Motor neuron (in vitro differentiated cells): ENCODE results near the gene KIN. TPM values are rescaled to one million over a fixed set of nuclear protein-coding genes. Genes with fewer than 3 reads are reported as not detected.

Source experiments
- ATAC-seq, 8 experiments: fragments of 200-7000 bp; cut with Tn5 transposase; replicated peaks in 6 of 8; 2 replicates each; pipeline ENCODE4 v1.8.0; 2021; ENCODE audit warnings: mild to moderate bottlenecking in 8 of 8, moderate library complexity in 8 of 8
- H3K27ac ChIP-seq, 2 donors: fragments of 250-450 bp; sonication (Bioruptor Pico); 2 replicates each; pipeline ENCODE4 v1.9.0; 2021; ENCODE audit warnings: antibody characterized with exemption in 2 of 2, mild to moderate bottlenecking in 2 of 2, moderate library complexity in 1 of 2
- H3K4me1 ChIP-seq, 2 donors: fragments of 250-450 bp; sonication (Bioruptor Pico); replicated peaks in 1 of 2; 2 replicates each; pipeline ENCODE4 v1.6.1; 2021; ENCODE audit warnings: antibody characterized with exemption in 2 of 2, mild to moderate bottlenecking in 2 of 2, moderate library complexity in 1 of 2
- H3K4me3 ChIP-seq, 5 donors: fragments of 250-450 bp; sonication (Bioruptor Pico); 2 replicates each; pipeline ENCODE4 v1.9.0; 2021; ENCODE audit warnings: antibody characterized with exemption in 5 of 5, mild to moderate bottlenecking in 5 of 5, moderate library complexity in 4 of 5
- WGBS, 10 experiments: fragments of 450-650 bp; shearing (Covaris generic); methylation state at CpG; one replicate each; pipeline ENCODE4 v1.0.0; 2022; 5-methylcytosine and 5-hydroxymethylcytosine counted together
- in situ Hi-C, 9 experiments: fragments of 400-800 bp; cut with MboI; loops; one replicate each; pipeline ENCODE4 v1.15.0; 2021; ENCODE audit warnings: low sequenced_read_pairs in 9 of 9, low pct_unique_long_range_greater_than_20kb in 2 of 9; ENCODE audit not compliant: unreplicated experiment in 9 of 9
- total RNA-seq, 8 experiments: library from RNA; unstranded; fragments of 300-600 nt; gene quantifications; 2 replicates each; pipeline versions ENCODE4 v1.2.3 to v1.2.4, GENCODE V29; 2022

The KIN gene
- total RNA-seq, 8 experiments from 2014 or later, result 4.7 to 13.3 (median 10.5) TPM

DNA sequence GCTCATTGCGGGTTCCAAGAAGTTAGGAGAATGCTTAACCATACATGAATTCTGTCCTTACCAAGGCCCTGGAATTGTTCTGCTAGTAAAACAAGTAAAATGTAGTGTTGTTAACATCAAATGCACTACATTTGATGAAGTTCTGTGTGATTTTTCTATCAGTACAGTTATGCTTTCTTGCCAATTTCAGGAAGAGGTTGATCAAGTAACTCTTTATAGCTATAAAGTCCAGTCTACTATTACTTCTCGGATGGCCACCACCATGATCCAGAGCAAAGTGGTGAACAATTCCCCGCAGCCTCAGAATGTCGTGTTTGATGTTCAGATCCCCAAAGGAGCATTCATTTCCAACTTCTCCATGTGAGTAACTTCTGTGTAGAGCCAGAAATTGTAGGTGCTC lies 79.0 kb downstream of the KIN start:
- ATAC-seq, result no peak
- in situ Hi-C loops, result no loop called here
- H3K4me3 ChIP-seq, result no peak overlapping the region
- no peaks in the 10 kb centered on the region for H3K4me1 ChIP-seq
- 0 to 100% (median 98%) methylated on average over 1 to 4 of the region's 4 CpGs; no CpG with 5 or more reads in 2 of the 10 experiments for WGBS, 10 experiments
- H3K27ac ChIP-seq, result no peak overlapping the region

DNA sequence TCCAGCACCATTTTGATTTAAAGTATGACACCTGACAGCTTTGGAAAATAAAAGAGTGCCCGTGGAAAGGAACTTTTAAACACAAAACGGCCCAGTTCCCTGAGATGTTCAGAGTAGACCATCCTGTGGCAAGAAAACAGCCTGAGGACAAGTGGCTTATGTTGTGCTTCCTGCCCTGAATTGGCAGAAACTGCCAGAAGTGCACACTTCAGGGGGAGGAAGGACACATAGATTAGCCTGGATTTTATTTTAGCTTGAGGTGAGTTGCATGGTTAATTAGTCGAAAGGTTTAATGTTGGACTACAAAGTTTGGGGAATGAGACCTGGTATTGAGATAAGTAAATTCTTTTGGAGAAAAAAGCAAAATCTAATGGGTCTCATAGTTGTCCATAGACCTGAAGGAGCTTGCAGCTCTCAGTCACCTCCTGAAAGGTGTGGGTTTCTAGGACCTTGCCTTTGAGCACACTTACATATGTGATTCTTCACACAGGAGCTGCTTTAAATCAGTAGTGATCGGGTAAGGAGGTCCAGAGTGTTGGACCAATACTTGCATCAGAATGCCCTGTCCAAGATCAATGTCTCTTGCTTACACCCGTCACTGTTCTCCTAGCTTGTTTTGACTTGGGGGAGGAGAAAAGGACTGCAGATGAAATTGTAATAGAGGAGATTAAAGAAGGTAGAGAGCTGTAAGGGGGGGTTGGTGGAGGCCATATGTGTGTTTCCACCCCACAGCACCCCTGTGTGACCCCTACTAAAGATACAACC lies 79.8 kb downstream of the KIN start:
- no peak for ATAC-seq
- 42 to 100% (median 90%) methylated on average over 2 to 5 of the region's 5 CpGs; no CpG with 5 or more reads in 1 of the 10 experiments for WGBS, 10 experiments
- Histone ChIP-seq H3K27ac (no peak overlapping the region), H3K4me3 (no peak overlapping the region), H3K4me1 (no peaks in the 10 kb centered on the region)
- in situ Hi-C loops, result no loop called here

DNA sequence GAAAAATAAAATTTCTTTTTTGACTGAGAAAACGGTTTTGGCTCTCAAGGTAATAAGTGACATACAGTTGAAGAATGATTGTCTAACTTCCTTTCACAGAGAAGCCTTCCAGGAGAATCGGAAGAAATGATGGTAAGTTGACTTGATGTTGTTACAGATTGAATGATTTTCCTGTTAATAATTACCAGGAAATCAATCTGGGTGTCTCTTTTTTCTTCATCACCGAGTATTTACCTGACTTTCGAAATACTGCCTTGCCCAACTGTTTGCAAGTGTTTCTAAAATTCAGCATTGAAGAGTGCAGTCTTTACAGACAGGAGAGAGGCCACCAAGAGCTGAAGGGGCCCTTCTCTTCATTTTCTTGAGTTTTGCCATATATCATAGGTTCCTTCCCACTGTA lies 80.7 kb downstream of the KIN start:
- no peaks in the 10 kb centered on the region for H3K4me1 ChIP-seq
- 5 to 69% (median 46%) methylated on average over 2 to 4 of the region's 4 CpGs for WGBS, 10 experiments
- in situ Hi-C loops, result no loop called here
- ATAC-seq, result no peak
- no peak overlapping the region for H3K27ac ChIP-seq
- H3K4me3 ChIP-seq, result no peak overlapping the region

DNA sequence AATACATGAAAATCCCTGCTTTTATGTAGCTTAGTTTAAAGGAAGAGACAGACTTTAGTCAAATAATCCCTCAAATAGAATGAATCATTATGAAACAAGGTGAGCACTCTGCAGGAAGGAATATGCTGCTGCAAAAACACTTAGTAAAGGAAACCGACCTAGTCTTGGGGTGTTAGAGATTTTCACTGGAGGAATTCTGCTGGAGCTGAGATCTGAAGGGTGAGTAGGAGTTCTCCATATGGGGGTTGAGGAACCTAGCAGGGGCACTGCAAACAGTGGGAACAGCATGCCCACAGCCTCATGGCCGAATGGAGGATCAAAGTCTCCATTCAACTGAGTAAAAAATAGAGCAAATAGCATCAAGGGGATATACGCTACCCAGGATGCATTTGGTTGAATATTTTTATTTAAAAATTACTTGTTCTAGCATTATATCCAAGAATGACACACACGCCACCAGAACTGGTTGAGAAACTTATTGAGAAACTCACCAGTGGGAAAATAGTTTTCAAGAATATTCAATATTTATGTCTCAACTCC lies 81.2 kb downstream of the KIN start:
- Histone ChIP-seq H3K4me3 (no peak overlapping the region), H3K4me1 (no peaks in the 10 kb centered on the region), H3K27ac (no peak overlapping the region)
- ATAC-seq, result no peak
- in situ Hi-C loops, result no loop called here
- 0 to 98% (median 84%) methylated on average over 2 to 4 of the region's 4 CpGs; no CpG with 5 or more reads in 1 of the 10 experiments for WGBS, 10 experiments

DNA sequence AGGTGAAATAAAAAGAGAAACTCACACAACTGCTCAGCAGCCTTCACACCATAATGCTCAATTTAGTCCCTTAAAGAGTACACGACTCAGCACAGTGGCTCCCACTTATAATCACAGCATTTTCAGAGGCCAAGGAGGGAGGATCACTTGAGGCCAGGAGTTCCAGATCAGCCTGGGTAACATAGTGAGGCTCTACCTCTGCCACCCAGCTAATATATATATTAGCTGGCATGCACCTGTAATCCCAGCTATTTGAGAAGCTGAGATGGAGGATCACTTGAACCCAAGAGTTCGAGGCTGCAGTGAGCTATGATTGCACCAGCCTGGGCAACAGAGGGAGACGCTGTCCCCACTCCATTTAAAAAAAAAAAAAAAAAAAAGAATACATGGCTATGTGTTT lies 82.5 kb downstream of the KIN start:
- Histone ChIP-seq H3K4me1 (peaks cover 0 to 5% of the 10 kb centered on the region in 2 donors), H3K4me3 (no peak overlapping the region), H3K27ac (no peak overlapping the region)
- in situ Hi-C loops, result no loop called here
- ATAC-seq, result no peak
- WGBS, 10 experiments, result 60 to 92% (median 86%) methylated on average over 1 to 2 of the region's 3 CpGs; no CpG with 5 or more reads in 5 of the 10 experiments

DNA sequence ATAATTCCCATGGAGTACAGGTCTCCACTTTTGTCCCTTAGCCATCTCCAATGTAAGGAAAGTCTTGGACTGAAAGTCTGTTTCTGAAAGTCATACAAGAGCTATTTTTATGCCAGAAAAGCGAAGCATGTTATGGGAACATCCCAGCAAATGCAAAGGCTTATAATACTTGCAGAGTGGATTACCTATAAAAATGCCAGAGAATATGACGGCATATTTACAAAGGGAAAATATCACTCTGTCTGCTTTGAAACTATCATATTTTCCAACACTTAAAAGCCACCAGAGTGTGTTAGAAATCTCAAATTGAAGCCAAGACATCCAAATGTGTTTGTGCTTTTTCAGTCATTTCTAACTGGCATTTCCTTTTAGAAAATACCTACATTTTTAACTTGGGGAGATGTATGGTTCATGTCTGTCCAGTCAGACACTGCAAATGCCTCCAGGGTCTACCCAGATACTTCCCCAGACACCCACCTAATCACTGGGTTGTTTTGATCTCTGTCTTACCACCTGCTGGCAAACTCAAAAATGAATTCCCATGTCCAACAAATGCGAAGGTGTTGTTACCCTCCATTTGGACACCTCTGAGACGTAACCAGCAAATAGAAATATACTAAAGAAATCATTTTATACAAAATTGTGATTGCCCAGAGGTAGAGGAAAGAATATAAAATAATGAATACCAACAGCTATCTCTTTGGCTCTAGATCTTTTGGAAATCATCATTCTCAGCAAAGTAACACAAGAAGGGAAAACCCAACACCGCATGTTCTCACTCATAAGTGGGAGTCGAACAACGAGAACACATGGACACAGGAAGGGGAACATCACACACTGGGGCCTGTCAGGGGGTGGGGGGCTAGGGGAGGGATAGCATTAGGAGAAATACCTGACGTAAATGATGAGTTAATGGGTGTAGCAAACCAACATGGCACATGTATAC lies 83.4 kb downstream of the KIN start:
- no peak overlapping the region for H3K4me3 ChIP-seq
- 8 to 100% (median 92%) methylated on average over 2 to 5 of the region's 8 CpGs; no CpG with 5 or more reads in 1 of the 10 experiments for WGBS, 10 experiments
- peaks cover 0 to 5% of the 10 kb centered on the region in 2 donors for H3K4me1 ChIP-seq
- in situ Hi-C loops, result no loop called here
- H3K27ac ChIP-seq, result no peak overlapping the region
- ATAC-seq, result no peak

DNA sequence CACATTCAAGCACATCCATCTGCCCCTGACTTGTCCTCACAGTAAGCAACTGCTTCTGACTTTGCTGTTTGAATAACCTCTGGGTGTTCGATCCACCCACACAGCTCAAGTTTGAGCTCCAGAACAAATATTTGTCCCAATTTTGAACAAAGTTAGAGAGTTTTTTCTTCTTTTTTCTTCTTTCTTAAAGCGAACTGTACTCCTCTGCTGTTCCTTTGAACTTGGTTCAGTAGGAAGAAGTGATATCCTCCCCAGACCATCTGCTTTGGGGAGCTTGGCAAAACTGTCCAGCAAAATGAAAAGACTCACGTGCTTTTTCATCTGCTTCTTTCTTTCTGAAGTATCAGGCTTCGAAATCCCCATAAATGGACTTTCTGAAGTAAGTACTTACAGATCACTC lies 84.7 kb downstream of the KIN start, which contains the start of gene ITIH2:
Gene ITIH2 (plus strand): TSS at position 177 of the 400 bp plus-strand sequence. CDS start 119 bp downstream, at position 296.
- peak in 1 of 8 experiments; percentile 28 for ATAC-seq
- Histone ChIP-seq H3K4me1 (peaks cover 0 to 5% of the 10 kb centered on the region in 2 donors), H3K27ac (no peak within 1 kb of the TSS), H3K4me3 (no peak within 1 kb of the TSS)
- in situ Hi-C loops, result no loop called here
- 0 to 100% (median 57%) methylated on average over 1 to 4 of the region's 4 CpGs; no CpG with 5 or more reads in 1 of the 10 experiments for WGBS, 10 experiments

DNA sequence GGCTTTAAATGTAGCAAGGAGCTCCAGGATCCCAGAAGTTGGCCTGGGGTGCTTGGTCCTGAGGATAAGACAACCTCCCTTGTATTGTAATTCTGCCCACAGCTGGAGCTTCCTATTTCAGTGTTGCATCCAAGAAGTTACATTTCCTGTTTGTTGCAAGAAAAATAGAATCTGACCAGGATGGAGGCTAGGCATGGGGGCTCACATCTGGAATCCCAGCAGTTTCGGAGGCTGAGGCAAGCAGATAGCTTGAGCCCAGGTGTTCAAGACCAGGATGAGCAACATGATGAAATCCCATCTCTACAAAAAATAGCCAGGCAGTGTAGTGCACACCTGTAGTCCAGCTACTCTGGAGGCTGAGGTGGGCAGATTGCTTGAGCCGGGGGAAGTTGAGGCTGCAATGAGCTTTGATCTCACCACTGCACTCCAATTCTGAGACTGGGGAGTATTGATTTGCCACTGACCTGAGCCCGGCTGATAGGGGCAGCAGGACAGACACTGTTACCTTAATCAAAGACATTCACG lies 85.4 kb downstream of the KIN start:
- in situ Hi-C loops, result no loop called here
- no peak overlapping the region for H3K27ac ChIP-seq

DNA sequence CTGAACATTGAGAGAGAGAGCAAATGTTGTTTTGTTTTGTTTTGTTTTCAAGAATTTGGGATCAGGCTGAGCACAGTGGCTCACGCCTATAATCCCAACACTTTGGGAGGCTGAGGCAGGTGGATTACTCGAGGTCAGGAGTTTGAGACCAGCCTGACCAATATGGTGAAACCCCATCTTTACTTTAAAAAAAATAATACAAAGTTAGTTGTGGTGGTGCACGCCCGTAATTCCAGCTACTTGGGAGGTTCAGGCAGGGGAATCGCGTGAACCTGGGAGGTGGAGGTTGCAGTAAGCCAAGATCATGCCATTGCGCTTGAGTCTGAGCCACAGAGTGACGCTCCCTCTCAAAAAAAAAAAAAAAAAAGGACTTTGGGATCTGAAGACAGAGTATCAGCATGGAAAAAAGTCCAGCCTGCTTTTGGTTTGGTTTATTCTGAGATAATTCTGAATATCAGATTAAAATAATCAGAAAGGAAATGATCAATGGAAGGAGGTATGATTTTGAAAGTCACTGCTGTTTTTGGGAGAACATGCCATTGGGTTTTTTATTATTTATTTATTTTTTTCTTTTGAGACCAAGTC lies 86.5 kb downstream of the KIN start:
- Histone ChIP-seq H3K4me1 (peaks cover 0 to 5% of the 10 kb centered on the region in 2 donors), H3K4me3 (no peak overlapping the region), H3K27ac (peak overlapping the region in 1 of 2 donors; percentile 3)
- 36 to 100% (median 93%) methylated on average over 1 to 8 of the region's 8 CpGs; no CpG with 5 or more reads in 2 of the 10 experiments for WGBS, 10 experiments
- ATAC-seq, result no peak
- in situ Hi-C loops, result no loop called here

More for the DNA sequence above, 85.4 kb downstream of the KIN start:
- H3K4me1 ChIP-seq, result peaks cover 0 to 5% of the 10 kb centered on the region in 2 donors
- 0 to 100% (median 30%) methylated on average over 2 to 4 of the region's 4 CpGs; no CpG with 5 or more reads in 5 of the 10 experiments for WGBS, 10 experiments
- no peak for ATAC-seq
- no peak overlapping the region for H3K4me3 ChIP-seq

Other genes with a start within 250 kb of the KIN start
- 100 to 1,000 TPM in 1 of 8 experiments, 1 to 10 TPM in 4, under 1 TPM in 3; 0.15 to 154 (median 1.8) TPM for gene ITIH5, start 121.0 kb downstream of the KIN start, total RNA-seq
- 100 to 1,000 TPM in 1 of 8 experiments, under 1 TPM in 4, not detected in 3; 0.05 to 398 (median 0.13) TPM for gene ITIH2, start 84.7 kb downstream of the KIN start, total RNA-seq
- gene ATP5F1C, start 184 bp upstream of the KIN start, total RNA-seq, result 100 to 1,000 TPM; 253 to 449 (median 283) TPM
- 1 to 10 TPM; 3.0 to 7.8 (median 5.4) TPM for gene TAF3, start 30.5 kb upstream of the KIN start, total RNA-seq